GM12891 (cell line): ENCODE data around the gene TGFB1.
"Not testable (repeated sequence)": the region's sequence is repeated elsewhere in the genome, so short reads cannot be mapped to it uniquely, and the experiment has no call there.

Experiments used
- DNase-seq: peaks from one replicate; pipeline ENCODE4 v3.0.0; 2011; ENCODE audit warnings: low spot score; ENCODE audit not compliant: insufficient read length
- FAIRE-seq: peaks from 2 replicates; lab custom pipeline; 2011; peaks lifted over from hg19 to GRCh38; lab: Jason Lieb, UNC
- PAX5 ChIP-seq: IDR thresholded peaks from 2 replicates; pipeline ENCODE4 v1.6.1; 2011; ENCODE audit warnings: low read length, moderate library complexity, mild to moderate bottlenecking; ENCODE audit not compliant: insufficient read depth, severe bottlenecking
- POLR2A ChIP-seq: IDR thresholded peaks from 2 replicates; pipeline ENCODE4 v1.6.1; 2011; ENCODE audit warnings: low read depth, low read length, control low read depth
- POLR2AphosphoS5 ChIP-seq: IDR thresholded peaks from 2 replicates; pipeline ENCODE4 v1.6.1; 2011; ENCODE audit warnings: low read depth, low read length, control low read depth
- POU2F2 ChIP-seq: IDR thresholded peaks from 2 replicates; pipeline ENCODE4 v1.6.1; 2011; ENCODE audit warnings: low read depth, mild to moderate bottlenecking, control low read depth, low read length, moderate library complexity
- SPI1 ChIP-seq: IDR thresholded peaks from 2 replicates; pipeline ENCODE4 v1.6.1; 2011; ENCODE audit warnings: low read depth, low read length, control low read depth
- TAF1 ChIP-seq: IDR thresholded peaks from 2 replicates; pipeline ENCODE4 v1.6.1; 2011; ENCODE audit warnings: low read depth, low read length, control low read depth

The TGFB1 gene

DNA sequence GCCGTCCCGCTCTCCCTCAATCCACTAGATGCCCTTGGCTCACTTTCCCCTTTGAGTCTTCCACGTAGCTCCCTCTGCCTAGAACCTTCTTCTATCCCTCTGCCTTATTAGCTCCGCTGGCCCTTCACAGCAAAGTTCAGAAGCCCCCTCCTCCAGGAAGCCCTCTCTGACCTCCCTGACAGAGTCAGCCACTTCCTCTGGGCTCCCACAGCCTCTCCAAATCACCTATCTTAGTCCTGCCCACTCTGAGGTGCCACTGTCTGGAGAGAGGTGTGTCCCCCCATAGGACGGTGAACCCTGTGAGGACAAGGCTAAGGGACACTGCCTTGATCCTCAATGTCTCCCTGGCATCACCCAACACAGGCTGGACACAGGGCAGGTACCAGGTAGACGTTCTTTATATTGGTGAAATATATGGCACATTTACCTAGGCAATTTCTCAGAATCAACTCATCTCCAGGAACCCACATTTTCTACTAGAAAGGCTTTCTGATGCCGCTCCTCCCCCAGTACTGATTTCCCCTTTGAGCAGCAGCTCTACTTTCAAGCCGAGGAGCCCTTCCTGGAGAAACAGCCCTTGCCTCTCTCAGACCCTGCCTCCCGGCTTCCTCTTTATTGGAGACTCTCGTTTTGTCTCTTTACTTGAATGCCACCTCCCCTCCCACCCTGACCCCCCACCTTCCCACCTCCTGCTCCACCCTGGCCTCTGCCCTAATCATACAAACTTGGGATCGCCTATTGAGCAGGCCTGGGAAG, 3.4 kb upstream of the TGFB1 start:
- FAIRE-seq (no peak), DNase-seq (no peak)
- no peak for TF ChIP-seq POLR2AphosphoS5
- no peak for TF ChIP-seq POLR2A
- TF ChIP-seq PAX5: no peak
- no peak for TF ChIP-seq POU2F2
- no peak for TF ChIP-seq SPI1
- TF ChIP-seq TAF1: no peak

GRCh38 chr19:41355802-41356201, 2.1 kb upstream of the TGFB1 start:
- no peak for TF ChIP-seq POLR2AphosphoS5
- TF ChIP-seq SPI1: no peak
- no peak for TF ChIP-seq POLR2A
- no peak for TF ChIP-seq TAF1
- TF ChIP-seq PAX5: no peak
- no peak for TF ChIP-seq POU2F2
- FAIRE-seq (no peak), DNase-seq (no peak)

GRCh38 chr19:41355035-41355434, 1.3 kb upstream of the TGFB1 start:
- TF ChIP-seq PAX5: no peak
- no peak for TF ChIP-seq TAF1
- TF ChIP-seq POLR2A: no peak
- no peak for TF ChIP-seq POLR2AphosphoS5
- DNase-seq (no peak), FAIRE-seq (no peak)

- FAIRE-seq (no peak), DNase-seq (no peak)
- TF ChIP-seq PAX5 (no peak), POU2F2 (no peak), POLR2A (no peak), TAF1 (no peak), POLR2AphosphoS5 (no peak), SPI1 (no peak)
Observed at GRCh38 chr19:41354343-41354953, 726 bp upstream of the TGFB1 start.

GRCh38 chr19:41352609-41353465, 885 bp downstream of the TGFB1 start:
- peak; percentile 74 for DNase-seq
- FAIRE-seq: peak; percentile 85
- TF ChIP-seq POLR2A: no peak
- TF ChIP-seq PAX5: no peak
- no peak for TF ChIP-seq POLR2AphosphoS5
- no peak; the same call in 1 of the 2 replicates for TF ChIP-seq TAF1
- TF ChIP-seq POU2F2: no peak; the same call in 1 of the 2 replicates
- no peak; the same call in 1 of the 2 replicates for TF ChIP-seq SPI1

DNA sequence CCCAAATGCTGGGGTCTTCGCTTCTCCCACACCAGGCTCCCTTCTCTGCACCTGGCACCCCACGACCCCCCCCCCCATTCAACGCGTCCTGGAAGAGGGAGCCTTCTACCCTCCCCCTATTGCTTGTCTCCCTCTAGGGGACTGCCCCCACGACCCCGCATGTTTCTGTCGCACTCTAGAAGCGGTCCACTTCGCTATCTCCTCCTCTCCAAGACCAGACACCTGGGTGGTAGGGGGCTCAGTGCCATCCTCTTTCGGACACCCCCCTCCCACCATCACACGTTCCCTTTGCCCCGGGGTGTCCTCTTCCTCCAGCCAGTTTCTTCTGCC, 1.5 kb downstream of the TGFB1 start:
- TF ChIP-seq PAX5 (no peak), POU2F2 (no peak), POLR2A (no peak), TAF1 (no peak), SPI1 (no peak), POLR2AphosphoS5 (no peak)
- DNase-seq: no peak
- no peak for FAIRE-seq

- TF ChIP-seq TAF1 (no peak), POLR2AphosphoS5 (0 out of 2 replicates have a peak, but pooled peaks have one; percentile 63), PAX5 (no peak), POU2F2 (0 out of 2 replicates have a peak, but pooled peaks have one; percentile 4), SPI1 (peak; percentile 81), POLR2A (peak; percentile 57; the same call in 1 of the 2 replicates)
- FAIRE-seq (peak; percentile 88), DNase-seq (peak; percentile 81)
Observed at GRCh38 chr19:41351339-41352245, 2.1 kb downstream of the TGFB1 start.

- 0 out of 2 replicates have a peak, but pooled peaks have one; percentile 5 for TF ChIP-seq POU2F2
- TF ChIP-seq TAF1: no peak
- no peak for DNase-seq
- no peak for FAIRE-seq
Observed at GRCh38 chr19:41350735-41351338, 2.9 kb downstream of the TGFB1 start.

DNA sequence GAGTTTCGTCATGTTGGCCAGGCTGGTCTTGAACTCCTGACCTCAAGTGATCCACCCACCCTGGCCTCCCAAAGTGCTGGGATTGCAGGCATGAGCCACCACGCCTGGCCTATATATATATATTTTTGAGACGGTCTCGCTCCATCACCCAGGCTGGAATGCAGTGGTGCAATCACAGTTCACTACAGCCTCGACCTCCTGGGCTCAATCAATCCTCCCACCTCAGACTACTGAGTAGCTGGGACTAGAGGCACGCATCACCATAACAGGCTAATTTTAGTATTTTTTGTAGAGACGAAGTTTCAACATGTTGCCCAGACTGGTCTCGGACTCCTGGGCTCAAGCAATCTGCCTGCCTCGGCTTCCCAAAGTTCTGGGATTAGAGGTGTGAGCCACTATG, 6.8 kb downstream of the TGFB1 start:
- not testable (repeated sequence) for DNase-seq, FAIRE-seq
